HG02870 (cell line): ENCODE results near the gene NNMT.

Source experiments
- ATAC-seq: cut with Tn5 transposase; IDR thresholded peaks from one replicate; pipeline ENCODE4 v1.9.1; 2021; ENCODE audit warnings: mild to moderate bottlenecking, moderate library complexity; ENCODE audit not compliant: unreplicated experiment

Gene NNMT

DNA sequence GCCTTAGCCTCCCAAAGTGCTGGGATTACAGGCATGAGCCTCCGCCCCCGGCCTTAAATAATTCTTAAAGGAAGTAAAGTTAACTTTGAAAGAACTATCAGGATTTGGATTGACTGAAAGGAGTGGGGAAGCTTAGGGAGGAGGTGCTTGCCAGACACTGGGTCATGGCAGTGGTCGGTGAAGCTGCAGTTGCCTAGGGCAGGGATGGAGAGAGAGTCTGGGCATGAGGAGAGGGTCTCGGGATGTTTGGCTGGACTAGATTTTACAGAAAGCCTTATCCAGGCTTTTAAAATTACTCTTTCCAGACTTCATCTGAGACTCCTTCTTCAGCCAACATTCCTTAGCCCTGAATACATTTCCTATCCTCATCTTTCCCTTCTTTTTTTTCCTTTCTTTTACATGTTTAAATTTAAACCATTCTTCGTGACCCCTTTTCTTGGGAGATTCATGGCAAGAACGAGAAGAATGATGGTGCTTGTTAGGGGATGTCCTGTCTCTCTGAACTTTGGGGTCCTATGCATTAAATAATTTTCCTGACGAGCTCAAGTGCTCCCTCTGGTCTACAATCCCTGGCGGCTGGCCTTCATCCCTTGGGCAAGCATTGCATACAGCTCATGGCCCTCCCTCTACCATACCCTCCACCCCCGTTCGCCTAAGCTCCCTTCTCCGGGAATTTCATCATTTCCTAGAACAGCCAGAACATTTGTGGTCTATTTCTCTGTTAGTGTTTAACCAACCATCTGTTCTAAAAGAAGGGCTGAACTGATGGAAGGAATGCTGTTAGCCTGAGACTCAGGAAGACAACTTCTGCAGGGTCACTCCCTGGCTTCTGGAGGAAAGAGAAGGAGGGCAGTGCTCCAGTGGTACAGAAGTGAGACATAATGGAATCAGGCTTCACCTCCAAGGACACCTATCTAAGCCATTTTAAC, at the start of gene NNMT:
Gene NNMT (plus strand): TSS at position 724 of the 929 bp plus-strand sequence. CDS start 158 bp downstream, at position 882.
- no peak for ATAC-seq

DNA sequence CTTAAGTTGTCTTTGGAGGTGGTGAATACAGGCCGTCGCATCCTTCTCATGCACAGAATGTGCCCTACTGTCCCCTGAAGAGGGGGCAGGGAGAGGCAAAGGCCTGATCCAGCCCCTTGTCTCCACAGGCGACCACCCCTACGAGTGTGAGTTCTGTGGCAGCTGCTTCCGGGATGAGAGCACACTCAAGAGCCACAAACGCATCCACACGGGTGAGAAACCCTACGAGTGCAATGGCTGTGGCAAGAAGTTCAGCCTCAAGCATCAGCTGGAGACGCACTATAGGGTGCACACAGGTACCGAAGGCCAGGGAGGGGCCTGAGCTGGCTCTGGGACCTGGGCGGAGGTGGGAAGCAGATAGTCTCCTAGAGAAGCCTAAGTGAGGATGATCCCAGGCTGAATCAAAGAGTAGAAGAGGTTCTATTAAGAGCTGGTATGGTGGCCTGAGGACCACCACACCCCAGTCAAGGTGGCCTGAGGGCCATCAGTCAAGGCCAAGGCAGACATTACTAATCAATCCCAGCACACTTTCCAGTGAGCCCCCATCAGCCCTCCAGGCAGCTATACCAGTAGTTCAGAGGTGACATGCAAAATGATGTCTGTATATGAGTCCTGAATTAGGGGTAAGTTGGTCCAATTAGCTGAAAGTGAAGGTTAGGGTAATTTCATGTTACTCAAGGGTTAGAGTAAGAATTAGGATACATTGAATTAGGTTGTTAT, 49.0 kb upstream of the NNMT start:
- ATAC-seq = no peak

DNA sequence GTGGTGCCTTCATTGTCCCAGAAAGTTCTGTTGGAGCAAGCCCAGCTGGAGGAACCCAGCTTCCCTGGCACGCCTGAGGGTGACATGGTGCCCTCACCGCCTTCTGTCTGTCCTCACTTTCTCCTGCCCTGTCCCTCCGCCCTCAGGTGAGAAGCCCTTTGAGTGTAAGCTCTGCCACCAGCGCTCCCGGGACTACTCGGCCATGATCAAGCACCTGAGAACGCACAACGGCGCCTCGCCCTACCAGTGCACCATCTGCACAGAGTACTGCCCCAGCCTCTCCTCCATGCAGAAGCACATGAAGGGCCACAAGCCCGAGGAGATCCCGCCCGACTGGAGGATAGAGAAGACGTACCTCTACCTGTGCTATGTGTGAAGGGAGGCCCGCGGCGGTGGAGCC, 46.0 kb upstream of the NNMT start:
- ATAC-seq = no peak

DNA sequence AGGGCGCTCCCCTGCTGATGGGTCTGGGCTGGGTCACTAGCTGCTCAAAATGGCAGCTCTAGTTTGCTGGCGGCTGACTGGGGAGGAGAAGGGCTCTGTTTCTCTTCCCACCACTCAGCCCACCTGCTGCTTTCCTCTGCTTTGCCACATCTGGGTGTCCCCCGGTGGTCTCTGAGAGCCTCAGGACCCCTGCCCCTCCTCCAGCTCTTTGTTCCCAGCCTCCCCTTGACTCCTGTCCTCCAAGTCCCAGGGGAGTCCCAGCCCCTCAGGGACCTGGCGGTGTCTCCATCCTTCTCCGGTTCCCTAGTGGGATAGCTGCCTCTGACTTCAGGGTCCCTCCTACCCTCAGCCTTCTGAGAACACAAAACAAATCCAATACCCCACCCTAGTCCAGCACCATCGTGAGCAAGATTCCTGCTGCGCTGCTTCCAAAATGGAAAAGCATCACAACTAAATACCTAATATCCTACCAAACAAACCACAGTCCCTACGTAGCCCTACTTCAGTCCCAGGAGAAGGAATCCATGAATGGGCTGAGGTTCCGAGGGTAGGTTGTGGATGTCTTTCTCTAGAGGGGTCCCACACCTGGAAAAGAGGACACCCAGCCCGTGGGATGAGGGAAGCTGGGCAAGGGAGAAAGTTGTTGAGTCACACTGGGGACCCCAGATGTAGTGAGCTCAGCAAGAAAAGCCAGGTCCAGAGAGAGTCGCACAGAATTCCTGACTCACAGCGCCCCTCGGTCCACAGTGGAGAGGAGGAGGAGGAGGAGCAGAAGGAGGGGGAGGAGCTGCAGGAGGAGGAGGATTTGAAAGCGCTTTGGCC, 45.0 kb upstream of the NNMT start:
- no peak for ATAC-seq

DNA sequence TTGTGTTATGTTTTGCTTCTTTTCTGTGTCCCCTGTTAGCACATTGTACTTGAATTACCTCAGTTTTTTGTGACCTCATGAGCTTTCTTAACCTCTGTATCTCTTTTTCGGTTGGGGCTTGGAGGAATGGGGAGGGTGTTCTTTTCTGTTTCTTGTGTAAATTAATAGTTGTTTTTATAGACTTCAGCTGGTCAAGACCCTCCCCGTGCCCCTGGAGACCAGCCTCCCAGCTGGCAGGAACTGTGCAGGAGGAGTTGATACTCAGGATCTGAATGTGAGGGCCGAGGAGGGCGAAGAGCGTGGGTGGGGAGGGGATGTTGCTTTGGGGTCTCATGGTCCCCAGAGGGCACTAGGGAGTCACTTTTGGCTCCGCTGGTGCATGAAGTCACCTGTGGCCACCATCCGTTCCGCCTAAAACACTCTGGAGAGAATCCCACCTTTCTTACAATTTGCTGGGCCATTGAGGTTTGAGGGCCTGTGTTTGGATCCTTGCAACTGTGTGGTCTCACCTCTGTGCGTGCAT, 44.3 kb upstream of the NNMT start:
- no peak for ATAC-seq

DNA sequence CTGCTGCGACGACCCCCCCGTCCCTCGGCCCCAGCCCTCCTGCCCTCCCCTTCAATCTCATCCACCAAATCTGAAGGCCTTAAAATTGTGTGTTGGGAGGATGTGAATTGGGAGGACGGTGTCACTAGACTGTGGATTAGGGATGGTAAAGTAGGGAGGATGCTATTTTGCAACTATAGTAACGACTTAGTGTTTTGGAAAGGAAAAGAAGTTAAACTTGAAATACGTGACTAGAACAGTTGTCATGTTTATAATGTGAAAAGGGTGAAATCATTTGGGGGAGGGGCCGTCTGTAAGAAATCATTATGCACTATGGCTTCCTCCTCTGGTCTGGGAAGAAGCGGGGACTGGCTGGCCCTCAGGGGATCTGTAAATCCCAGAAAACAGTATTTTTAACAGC, 43.4 kb upstream of the NNMT start:
- ATAC-seq = no peak

DNA sequence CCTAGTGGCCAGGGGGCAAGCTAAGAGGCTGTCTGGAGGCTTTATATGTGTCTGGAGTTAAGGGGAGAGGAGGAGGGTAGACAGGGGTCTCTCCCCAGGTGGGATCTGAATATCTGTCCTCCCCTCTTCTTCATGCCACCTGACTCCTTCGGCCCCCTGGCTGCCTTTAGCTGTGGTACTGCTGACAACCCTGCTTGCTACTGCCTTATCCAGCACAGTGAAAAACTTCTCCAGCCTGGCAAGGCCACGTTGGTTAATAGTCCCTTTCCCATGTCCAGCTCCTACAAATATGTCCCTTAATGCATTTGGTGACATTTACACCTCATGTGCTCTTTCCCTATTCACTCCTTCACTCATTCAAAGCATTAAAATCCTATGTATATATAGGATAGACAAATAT, 42.4 kb upstream of the NNMT start:
- no peak for ATAC-seq

DNA sequence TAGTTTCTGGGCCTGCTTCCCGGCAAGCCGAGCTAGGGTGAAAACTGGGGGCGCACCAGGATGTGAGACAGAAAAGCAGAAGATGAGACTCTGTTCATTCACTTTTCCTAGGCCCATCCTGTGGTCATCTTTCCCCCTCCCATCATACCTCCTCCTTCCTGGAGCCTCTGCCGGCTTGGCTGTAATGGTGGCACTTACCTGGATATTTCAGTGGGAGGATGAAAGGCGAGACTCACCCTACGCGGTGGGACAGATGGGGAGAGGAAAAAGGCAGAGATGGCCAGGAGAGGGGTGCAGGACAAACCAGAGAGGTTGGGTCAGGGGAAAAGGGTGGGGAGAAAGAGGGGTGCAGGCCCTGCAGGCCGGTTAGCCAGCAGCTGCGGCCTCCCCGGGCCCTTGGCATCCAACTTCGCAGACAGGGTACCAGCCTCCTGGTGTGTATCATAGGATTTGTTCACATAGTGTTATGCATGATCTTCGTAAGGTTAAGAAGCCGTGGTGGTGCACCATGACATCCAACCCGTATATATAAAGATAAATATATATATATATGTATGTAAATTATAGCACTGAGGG, 41.5 kb upstream of the NNMT start:
- ATAC-seq = no peak

DNA sequence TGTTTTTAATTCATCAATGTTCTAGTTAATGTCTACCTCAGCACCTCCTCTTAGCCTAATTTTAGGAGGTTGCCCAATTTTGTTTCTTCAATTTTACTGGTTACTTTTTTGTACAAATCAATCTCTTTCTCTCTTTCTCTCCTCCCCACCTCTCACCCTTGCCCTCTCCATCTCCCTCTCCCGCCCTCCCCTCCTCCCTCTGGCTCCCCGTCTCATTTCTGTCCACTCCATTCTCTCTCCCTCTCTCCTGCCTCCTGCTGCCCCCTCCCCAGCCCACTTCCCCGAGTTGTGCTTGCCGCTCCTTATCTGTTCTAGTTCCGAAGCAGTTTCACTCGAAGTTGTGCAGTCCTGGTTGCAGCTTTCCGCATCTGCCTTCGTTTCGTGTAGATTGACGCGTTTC, 40.9 kb upstream of the NNMT start:
- ATAC-seq = no peak

DNA sequence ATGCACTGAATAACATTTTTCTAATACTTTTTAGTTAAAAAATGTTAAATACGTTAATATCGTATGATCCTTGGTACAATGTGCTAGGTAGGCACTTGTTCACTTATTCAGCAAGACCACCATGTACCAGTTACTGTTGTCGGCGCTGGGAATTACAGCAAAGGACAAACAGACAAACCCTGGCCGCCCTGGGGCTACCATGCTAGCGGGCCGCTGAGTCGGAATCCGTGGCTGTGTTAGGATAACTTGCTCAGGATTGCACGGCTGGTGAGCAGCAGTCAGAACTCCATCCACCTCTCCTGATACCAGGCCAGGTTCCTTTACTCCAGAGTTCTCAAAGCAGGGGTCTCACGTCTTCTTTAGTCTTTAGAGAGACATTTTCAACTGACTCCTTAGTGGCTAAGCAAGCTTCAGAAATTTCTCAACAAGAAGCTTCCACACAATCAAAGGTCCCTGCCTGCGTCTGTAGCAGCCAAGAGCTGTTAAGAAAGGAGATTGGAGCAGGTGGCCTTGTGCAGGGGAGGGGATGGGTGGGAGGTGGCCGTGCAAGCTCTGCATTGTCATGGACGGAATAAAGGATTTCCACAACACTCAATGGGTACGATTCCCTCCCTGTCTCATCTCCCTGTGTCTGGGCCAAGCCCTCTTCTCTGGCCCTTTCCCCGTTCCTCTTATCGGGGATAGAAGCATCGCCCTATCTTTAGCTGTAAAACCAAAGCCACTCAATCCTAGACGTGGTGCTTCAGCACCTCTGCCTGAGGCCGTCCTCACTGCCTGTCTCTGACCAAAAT, 39.8 kb upstream of the NNMT start:
- ATAC-seq = no peak

DNA sequence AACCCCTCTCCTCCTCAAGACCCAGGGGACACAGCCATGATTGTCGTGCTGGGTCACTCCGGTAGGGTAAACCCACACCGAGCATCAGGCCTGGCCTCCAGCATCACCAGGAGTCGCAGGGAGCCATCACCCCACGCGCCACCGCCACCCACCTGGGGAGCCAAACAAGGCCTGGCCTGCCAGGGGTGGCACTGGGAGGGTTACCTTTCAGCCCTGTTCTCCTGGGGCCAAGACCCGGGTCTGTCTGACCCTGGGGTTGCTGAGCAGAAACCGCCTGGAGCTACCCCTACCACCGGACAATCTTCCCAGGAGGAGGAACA, 39.3 kb upstream of the NNMT start:
- no peak for ATAC-seq

DNA sequence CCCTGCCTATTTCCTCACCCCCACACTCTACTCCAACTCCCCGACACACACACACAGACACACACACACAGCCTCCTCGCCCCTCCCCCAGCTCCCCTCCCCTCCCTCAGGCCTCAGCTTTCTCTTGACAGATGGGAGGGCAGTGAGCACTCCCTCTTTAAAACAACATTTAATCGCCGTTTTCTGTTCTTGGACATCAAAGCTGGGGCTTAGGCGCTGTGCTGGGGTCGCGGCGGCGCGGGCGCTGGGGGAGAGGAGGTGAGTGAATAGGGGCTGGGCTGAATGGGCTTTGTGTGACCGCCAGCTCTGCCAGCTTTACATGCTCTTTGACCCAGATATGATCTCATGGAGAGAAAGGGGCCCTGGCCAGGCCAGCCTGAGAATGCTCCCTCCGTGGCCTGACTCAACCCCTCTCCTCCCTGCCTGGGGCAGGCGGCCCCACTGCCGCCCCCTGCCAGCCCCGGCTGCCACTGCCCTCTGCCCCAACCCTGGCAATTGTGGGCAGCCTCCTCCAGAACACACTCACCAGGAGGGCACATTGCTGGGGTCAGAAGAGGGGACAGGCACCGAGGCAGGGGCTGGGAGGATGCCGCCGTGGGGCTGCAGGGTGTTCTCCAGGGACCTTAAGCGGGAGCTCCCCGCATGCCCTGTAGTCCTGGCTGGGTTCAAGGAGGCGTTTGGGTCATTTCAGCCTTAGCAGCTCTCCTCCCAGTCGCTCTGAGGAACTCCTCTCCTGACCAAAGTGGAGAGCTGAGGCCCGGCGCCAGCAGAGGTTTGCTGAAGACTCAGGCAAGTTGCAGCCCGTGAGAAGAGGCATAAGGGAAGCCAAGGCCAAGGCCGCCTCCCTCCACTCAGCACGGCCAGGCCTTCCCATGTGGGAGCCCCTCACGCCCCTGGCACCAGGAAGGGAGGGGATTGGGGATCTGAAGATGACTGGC, 38.3 kb upstream of the NNMT start:
- ATAC-seq = no peak

DNA sequence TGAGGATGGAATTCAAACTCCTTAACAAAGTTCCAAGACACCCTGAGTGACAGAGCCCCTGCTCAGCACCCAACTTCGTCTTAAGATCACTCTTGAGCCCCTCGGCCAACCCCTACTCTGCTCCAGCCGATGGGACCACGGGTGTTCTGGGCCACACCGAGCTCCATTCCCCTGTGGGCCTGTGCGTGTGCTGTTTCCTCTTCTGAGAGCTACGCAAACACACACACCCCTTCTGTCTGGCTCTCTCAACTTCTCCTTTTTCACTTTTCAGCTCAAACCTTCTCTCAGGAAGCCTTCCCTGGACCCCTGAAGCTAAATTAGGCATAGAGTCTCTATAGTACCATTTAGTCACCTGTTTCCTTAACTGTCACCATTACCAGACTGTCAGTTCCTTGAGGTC, 37.5 kb upstream of the NNMT start:
- ATAC-seq = no peak

DNA sequence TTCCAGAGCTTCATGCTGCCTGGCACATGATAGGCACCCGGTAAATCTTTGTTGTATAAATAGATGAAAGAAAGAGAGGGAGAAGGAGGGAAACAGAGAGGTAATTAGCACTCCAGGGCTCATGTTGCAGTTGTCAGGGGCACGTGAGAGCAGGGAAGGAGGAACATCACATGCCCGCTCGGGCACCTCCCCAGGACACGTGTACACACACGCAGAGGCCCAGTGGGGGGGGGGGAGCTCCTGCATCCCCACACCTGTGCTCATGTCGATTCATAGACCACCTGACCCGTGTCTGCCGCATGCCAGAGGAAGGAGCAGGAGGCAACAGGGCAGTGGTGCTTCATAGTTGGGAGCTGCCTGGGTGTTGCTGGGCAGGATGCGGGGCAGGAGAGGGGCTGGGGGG, 37.1 kb upstream of the NNMT start:
- ATAC-seq = no peak

DNA sequence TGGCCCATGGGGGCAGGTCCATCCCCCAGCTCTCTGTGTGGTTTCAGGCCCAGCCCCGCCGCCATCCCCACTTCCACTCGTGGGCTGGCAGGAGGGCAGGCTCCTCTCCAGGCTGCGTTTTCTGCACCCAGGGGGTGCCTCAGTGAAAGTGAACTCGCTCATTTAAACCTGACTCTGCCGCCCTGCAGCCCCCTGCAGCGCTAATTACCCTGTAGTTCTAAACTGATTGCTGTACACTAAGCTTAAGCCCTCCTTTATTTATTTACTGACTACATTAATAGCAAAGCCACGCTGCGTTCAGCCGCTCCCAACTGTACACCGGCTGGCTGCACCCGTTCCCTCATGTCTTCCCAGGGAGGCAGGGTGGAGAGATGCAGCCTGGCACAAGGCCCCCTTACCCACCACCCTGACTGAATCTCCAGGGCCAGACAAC, 36.6 kb upstream of the NNMT start:
- no peak for ATAC-seq

DNA sequence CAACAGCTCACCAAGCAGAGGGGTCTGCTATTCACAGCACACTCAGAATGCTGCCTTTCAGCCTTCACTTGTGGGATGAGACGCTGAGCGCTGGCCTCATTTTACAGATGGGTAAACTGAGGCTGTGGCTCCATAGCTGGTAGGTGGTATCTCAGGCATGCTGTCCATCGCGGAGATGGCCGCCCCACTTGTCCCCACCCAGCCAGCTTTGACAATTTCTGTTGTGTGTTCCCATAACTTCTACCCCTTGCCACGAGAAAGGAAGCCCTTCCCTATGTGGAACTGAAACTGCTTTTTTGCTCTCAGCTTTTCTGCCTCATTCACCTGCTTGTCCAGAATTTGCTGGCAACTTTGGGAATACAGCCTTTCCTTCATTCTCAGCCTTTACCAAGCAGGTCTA, 36.1 kb upstream of the NNMT start:
- no peak for ATAC-seq

DNA sequence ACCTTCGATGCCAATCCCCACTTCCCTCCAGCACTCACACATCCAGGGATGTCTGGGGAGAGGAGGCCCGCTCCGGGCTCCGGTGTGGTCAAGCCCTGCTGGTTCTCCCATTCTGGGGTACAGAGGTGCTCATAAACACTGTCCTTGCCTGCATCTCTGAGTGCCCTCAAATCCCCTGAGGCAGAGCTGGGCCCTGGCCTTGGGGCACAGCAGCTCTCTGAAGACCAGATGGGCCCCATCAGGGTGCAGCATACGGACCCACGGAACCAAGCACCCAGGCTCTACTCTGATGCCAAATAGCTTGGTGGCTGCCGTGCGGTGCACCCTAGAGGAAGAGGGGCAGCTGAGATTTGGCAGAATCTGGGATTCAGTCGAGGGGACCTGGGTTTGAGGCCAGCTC, 35.7 kb upstream of the NNMT start:
- ATAC-seq = no peak

DNA sequence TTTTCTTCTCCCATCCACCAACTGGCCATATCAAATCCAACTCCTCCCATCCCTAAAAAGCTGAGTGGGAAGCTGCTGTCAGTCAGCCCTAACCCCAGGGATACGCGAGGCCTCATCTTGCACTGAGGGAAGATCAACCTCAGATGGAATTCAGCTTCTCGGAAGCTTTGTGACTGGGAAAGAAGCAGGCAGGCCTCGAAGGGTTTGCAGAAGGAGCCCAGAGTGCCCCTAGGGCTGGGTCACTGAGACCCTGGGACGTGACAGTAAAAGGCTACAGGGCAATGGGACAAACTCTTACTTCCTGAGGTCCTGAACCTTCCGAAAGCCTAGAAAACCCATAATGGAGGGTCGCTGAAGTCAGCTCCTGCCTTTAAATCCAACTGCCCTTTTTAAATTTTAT, 34.4 kb upstream of the NNMT start:
- ATAC-seq = no peak
